HuH-7 (cell line): Measurements from ENCODE around the gene RBKS.
"Not testable (repeated sequence)": the region's sequence is repeated elsewhere in the genome, so short reads cannot be mapped to it uniquely, and the experiment has no call there.

ENCODE experiments used
- DNase-seq: peaks from one replicate; pipeline ENCODE4 v3.0.0; 2011; ENCODE audit warnings: low spot score

RBKS gene

GRCh38 chr2:27906074-27906473, 15.9 kb upstream of the RBKS start:
- DNase-seq: no peak

- no peak for DNase-seq
These were observed 14.1 kb upstream of the RBKS start for GRCh38 chr2:27904405-27904665.

- no peak for DNase-seq
These were observed 13.6 kb upstream of the RBKS start for GRCh38 chr2:27903649-27904404.

- DNase-seq: no peak
These were observed 12.8 kb upstream of the RBKS start for GRCh38 chr2:27903018-27903417.

GRCh38 chr2:27902098-27902497, 11.9 kb upstream of the RBKS start:
- no peak for DNase-seq

- DNase-seq: no peak
These were observed 11.0 kb upstream of the RBKS start for GRCh38 chr2:27901234-27901633.

- no peak for DNase-seq
These were observed 7.5 kb upstream of the RBKS start for GRCh38 chr2:27897717-27898116.

GRCh38 chr2:27893006-27893405, 2.8 kb upstream of the RBKS start:
- no peak for DNase-seq

- no peak for DNase-seq
These were observed 1.5 kb upstream of the RBKS start for GRCh38 chr2:27891673-27892105.

- DNase-seq: peak; percentile 47
These were observed 911 bp upstream of the RBKS start for GRCh38 chr2:27890924-27891672.

- peak; percentile 6 for DNase-seq
These were observed 427 bp downstream of the RBKS start for GRCh38 chr2:27889774-27890145.

- DNase-seq: no peak
These were observed 1.4 kb downstream of the RBKS start for GRCh38 chr2:27888790-27889189.

GRCh38 chr2:27887830-27888229, 2.4 kb downstream of the RBKS start:
- no peak for DNase-seq

- DNase-seq: no peak
These were observed 3.1 kb downstream of the RBKS start for GRCh38 chr2:27887111-27887510.

GRCh38 chr2:27886322-27886721, 3.9 kb downstream of the RBKS start:
- no peak for DNase-seq

GRCh38 chr2:27885661-27886060, 4.5 kb downstream of the RBKS start:
- DNase-seq: no peak

GRCh38 chr2:27885234-27885633, 5.0 kb downstream of the RBKS start:
- DNase-seq: no peak

GRCh38 chr2:27884601-27885000, 5.6 kb downstream of the RBKS start:
- DNase-seq: no peak

- DNase-seq: not testable (repeated sequence)
These were observed 7.6 kb downstream of the RBKS start for GRCh38 chr2:27882584-27882922.

- not testable (repeated sequence) for DNase-seq
These were observed 8.2 kb downstream of the RBKS start for GRCh38 chr2:27881815-27882583.

GRCh38 chr2:27878825-27879224, 11.4 kb downstream of the RBKS start:
- no peak for DNase-seq

GRCh38 chr2:27875089-27875881, 14.9 kb downstream of the RBKS start:
- DNase-seq: no peak
